HG02642 (cell line): Measurements from ENCODE around the gene ZNF677.
A peak's percentile ranks its signal among the peaks of the same experiment; 100 is the strongest.
"Not testable (repeated sequence)": the region's sequence is repeated elsewhere in the genome, so short reads cannot be mapped to it uniquely, and the experiment has no call there.

Experiments used
- ATAC-seq: cut with Tn5 transposase; IDR thresholded peaks from one replicate; pipeline ENCODE4 v1.9.1; 2021; ENCODE audit warnings: mild to moderate bottlenecking; ENCODE audit not compliant: unreplicated experiment, poor library complexity

The ZNF677 gene

DNA sequence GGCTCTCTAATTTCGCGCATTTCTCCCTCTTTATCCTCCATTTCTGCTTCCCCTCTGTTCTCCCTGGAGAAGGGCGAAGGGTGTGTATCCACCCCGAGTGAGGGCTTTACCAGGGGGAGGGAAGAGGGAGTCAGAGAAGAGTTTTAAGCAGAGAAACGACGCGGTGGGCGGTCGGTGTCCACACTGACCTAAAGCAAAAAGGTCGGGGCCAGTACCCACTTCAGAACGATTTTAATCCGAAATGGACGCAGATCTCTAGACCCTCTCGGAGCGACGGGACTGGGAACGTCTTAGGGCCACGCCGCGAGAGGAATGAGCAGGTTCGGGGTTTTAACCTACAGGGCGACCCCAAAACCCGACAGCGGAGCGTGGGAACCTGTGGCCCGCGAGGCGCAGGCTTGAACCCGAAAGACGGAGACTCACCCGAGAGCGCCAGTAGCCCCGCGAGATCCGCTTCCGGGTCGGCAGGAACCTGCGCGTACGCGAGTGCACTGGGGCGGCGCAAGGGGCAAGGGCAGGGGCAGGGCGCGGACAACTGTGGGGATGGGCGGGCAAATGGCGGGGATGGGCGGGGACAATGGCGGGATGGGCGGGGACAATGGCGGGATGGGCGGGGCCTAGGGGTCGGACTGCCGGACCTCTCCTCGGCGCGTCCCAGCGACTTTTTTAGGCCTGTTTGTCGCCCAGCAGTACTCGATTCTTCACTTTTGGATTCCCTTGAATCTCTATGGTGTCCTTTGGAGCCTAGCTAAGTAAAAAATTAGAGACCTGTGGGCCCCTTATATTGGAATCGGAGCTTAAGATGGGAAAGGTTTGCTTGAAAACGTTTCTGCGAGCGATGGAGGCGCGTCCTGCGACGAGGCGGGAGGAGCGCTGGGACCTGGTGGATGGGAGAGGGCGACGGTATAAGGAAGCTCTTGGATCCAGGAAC, at the start of gene ZNF677:
ZNF677 (minus strand) TSS at position 463 of the 931 bp plus-strand sequence. CDS start 3,323 bp downstream, outside the sequence.
- ATAC-seq, result no peak

DNA sequence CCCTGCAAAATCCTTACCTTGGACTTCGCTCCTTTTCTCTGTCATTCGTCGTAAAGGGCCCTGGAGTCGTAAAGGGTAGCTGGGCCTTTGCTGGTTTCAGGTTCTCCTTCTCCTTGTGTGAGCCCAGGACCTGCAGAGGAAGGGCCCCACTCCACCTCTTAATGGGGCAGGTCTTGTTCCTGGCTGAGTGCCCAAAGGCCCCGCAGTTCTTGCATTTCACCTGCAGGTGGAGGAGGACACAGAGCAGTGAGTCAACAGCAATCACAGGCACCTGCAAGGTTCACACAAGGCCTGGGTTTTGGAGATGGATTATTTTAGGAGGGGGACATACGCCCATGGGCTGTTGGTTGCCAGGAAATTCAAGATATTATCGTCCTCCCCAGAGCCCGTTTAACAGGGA, 46.7 kb upstream of the ZNF677 start:
- ATAC-seq, result not testable (repeated sequence)

- no peak for ATAC-seq
These were observed 40.2 kb upstream of the ZNF677 start for GRCh38 chr19:53294786-53295441.

GRCh38 chr19:53290758-53291549, 36.3 kb upstream of the ZNF677 start:
- ATAC-seq, result no peak

DNA sequence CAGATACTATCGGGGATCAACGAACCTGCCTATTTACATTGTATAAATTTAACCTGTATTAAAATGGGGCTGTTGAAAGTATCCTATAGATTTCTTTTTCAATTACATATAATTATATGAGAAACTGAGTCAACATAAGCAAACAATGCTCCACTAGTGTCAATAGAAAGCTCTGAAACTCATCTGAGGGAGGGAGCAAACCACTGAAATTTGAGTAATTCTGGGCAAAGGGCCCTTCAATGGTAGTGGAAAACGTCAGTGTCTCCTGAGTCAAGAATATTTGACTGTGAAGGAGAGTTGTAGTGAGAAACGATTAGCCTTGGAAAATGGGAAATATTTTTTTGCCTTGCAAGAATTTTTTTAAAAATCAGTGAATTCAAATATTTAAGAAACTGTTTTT, 30.4 kb upstream of the ZNF677 start:
- ATAC-seq, result no peak

GRCh38 chr19:53281947-53282346, 27.3 kb upstream of the ZNF677 start:
- not testable (repeated sequence) for ATAC-seq

DNA sequence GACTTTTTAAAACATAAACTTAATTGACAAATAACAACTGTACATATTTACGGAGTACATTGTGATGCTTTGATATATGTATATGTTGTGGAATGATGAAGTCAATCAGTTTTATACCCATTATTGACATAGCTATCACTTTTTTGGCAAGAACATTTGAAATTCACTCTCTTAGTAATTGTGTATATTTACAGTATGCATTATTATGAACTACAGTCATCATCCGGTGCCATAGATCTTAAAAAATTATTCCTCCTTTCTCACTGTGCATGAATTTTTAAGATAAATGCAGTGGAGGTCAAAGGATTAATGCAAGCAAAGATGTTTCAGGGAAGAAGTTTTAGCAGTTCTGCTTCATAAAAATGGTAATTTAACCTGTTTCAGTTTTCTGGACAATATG, 20.8 kb upstream of the ZNF677 start:
- ATAC-seq, result no peak

DNA sequence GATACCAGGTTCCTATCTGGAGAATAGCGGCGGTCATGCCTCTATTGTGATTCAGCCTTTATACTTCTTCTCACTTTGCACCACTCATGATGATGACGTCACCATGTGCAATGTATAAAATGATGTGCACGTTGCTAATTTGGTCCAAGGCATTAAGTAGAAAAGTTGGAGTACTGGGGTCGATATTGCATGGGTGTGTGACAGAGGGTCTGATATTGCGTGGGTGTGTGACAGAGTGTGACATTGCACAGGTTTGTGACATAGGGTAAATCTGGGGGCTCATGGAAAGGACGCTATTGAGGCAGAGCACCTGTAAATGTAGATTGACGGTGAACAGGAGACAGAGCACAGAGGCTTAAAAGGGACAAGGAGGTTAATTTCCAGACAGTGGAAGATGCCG, 17.4 kb upstream of the ZNF677 start:
- no peak for ATAC-seq

DNA sequence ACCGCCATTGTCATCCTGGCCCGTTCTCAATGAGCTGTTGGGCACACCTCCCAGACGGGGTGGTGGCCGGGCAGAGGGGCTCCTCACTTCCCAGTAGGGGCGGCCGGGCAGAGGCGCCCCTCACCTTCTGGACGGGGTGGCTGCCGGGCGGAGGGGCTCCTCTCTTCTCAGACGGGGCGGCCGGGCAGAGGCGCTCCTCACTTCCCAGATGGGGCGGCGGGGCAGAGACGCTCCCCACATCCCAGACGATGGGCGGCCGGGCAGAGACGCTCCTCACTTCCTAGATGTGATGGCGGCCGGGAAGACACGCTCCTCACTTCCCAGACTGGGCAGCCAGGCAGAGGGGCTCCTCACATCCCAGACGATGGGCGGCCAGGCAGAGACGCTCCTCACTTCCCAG, 15.2 kb upstream of the ZNF677 start:
- not testable (repeated sequence) for ATAC-seq

DNA sequence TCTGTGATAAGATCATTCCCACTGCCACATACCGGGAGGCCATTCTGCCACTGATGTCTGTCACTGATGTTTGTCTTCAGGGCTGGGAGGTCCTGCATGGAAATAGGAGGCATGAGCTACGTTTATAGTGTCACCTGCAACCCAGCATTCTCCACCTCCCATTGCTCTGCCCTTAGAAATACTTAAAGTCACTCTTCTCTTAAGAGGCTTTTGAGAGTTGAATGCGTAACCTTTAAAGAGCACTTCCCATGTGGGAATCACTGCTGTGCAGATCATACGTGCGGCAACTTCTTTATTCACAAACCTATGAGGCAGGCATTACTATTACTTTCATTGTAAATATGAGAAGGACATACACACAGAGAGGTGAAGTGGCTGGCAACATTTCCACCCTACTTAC, 12.9 kb upstream of the ZNF677 start, which contains the start of gene VN1R4:
VN1R4 (minus strand) TSS at position 101 of the 400 bp plus-strand sequence; CDS start at position 43, 58 bp downstream.
- ATAC-seq, result not testable (repeated sequence)

- not testable (repeated sequence) for ATAC-seq
These were observed 3.2 kb upstream of the ZNF677 start, which contains the start of gene VN1R2 for GRCh38 chr19:53257715-53258342. TSS of gene VN1R2 (plus strand) at chr19:53258292. CDS start at chr19:53258376, 84 bp downstream.

DNA sequence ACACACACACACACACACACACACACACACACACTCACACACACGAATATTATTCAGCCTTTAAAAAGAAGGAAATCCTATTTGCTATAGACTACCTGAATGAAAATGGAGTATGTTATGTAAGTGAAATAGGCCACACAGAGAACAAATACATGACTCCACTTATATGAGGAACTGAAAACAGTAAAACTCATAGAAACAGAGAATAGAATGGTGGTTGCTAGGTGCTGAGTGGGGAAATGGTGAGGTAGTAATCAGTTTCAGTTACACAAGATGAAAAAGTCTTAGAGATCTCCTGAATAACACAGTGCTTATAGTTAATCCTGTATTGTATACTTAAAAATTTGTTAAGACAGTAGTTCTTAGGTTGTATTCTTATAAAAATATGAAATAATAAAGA, 8.2 kb downstream of the ZNF677 start:
- no peak for ATAC-seq

- ATAC-seq, result no peak
These were observed 17.4 kb downstream of the ZNF677 start for GRCh38 chr19:53237114-53237777.

DNA sequence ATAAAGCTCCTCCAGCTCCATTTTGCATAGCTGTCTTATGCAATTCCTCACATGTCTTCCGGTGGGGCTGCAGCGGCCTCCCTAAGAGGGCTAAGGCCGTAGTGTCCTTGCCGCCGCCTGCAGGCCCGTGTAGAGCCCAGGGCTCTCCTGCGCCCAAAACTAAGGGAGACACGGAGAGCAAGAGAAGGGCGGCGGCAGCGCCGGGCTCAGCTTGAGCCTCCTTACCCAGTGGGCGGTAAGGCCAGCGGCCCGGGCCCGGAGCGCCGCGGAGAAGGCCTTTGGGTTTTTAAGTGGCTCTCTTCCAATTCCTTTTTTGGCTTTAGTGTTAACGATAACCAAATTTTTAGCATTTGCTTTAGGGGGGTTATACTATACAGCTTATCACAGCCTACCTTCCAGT, 30.1 kb downstream of the ZNF677 start:
- no peak for ATAC-seq

- ATAC-seq, result not testable (repeated sequence)
These were observed 32.0 kb downstream of the ZNF677 start for GRCh38 chr19:53222716-53223115.

DNA sequence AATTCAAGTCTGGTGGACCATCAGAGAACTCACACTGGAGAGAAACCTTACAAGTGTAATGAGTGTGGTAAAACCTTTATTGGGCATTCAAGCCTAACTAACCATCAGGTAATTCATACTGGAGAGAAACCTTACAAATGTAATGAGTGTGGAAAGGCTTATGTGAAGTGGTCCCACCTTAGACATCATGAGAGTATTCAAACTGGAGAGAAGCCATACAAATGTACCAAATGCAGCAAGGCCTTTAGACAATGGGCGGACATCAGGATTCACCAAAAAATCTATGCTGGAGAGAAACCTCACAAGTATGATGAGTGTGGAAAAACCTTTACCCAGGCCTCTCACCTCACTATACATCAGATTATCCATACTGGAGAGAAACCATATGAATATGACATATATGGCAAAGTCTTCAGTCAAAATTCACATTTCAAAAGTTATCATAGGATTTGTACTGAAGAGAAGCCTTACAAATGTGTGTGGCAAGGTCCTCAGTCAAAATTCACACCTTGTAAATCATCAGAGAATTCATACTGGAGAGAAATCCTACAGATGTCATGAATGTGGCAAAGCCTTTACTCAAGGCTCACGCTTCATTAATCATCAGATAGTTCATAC, 41.9 kb downstream of the ZNF677 start:
- no peak for ATAC-seq

GRCh38 chr19:53211554-53211953, 43.1 kb downstream of the ZNF677 start:
- ATAC-seq, result not testable (repeated sequence)

DNA sequence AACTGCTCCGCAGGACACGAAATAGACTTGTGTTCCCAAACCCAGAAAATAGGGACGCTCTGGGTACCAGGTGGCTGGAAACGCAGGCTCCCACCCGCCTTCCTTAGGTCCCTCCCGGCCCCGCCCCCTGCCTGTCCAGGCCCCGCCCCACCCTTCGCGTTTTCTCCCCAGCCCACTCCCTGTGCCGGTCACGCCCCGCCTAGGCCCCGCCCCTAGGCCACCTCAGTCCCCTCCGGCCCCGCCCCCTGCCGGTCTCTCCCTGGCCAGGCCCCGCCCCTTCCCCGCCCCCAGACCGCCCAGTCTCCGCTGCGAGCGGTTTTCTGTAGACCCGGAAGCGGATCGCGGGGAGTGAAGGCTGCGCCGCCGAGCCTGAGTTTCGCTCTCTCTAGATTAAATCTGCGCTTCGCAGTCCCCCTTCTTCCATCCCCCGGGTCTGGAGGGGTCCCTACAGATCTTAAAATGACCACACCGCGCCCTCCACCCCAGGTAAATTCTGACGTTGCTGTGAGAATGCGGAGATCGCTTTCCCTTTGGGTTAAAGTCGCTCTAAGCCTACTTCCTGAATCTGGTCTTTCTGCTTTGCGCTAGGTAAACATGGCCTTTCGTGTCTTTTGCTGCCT, 57.8 kb downstream of the ZNF677 start:
- peak; percentile 60 for ATAC-seq
